Upper lobe of right lung (tissue), 1 donor: ENCODE measurements around the gene TANK. TPM values are rescaled to one million over a fixed set of nuclear protein-coding genes. Genes with fewer than 3 reads are reported as not detected.

Experiments
- ATAC-seq: fragments of 200-7000 bp; cut with Tn5 transposase; one replicate; pipeline ENCODE4 v1.9.1; 2020; ENCODE audit warnings: mild to moderate bottlenecking, moderate library complexity
- DNase-seq: peaks from one replicate; pipeline ENCODE4 v3.0.0-alpha.2; 2020
- H3K27ac ChIP-seq: fragments of 200-600 bp; one replicate; pipeline ENCODE4 v1.8.0; 2022
- H3K27me3 ChIP-seq: fragments of 200-600 bp; one replicate; pipeline ENCODE4 v1.8.0; 2022; ENCODE audit warnings: mild to moderate bottlenecking
- H3K36me3 ChIP-seq: fragments of 200-600 bp; one replicate; pipeline ENCODE4 v1.8.0; 2022
- H3K4me1 ChIP-seq: fragments of 200-600 bp; one replicate; pipeline ENCODE4 v1.8.0; 2022
- H3K4me3 ChIP-seq: fragments of 200-600 bp; one replicate; pipeline ENCODE4 v1.8.0; 2022; ENCODE audit warnings: mild to moderate bottlenecking
- H3K9me3 ChIP-seq: fragments of 200-600 bp; one replicate; pipeline ENCODE4 v1.8.0; 2022
- CTCF ChIP-seq: fragments of 200-600 bp; IDR thresholded peaks from one replicate; pipeline ENCODE4 v1.8.0; 2022; ENCODE audit warnings: antibody characterized with exemption
- intact Hi-C: fragments of 100-400 bp; cut with DNase I; formaldehyde crosslinking; loops from one replicate; pipeline ENCODE4 v1.11.0; 2022
- total RNA-seq: library from RNA; stranded (reverse); fragmentation: NEBNext Ultra II Directional; extraction: Animal tissue kit (Norgen Biotek cat#: 25700); gene quantifications from one replicate; pipeline ENCODE4 v1.2.1, GENCODE V29; 2021
- donor health status: DM: no; HTN: yes; CAD: no; lungs with severe emphysema.

Gene TANK
- total RNA-seq, 1 donor from 2014 or later, result 79.6 TPM

GRCh38 chr2:161158882-161159281 lies 1.3 kb upstream of the TANK start:
- intact Hi-C loops, result no loop called here
- no peaks in the 10 kb centered on the region for H3K9me3 ChIP-seq

GRCh38 chr2:161159456-161160225 lies 587 bp upstream of the TANK start:
- ATAC-seq, result no peak
- no peak for DNase-seq
- H3K4me3 ChIP-seq, result peak overlapping the region; percentile 90
- H3K27ac ChIP-seq, result peak overlapping the region; percentile 99
- peaks cover 15% of the 10 kb centered on the region for H3K36me3 ChIP-seq
- peaks cover 33% of the 10 kb centered on the region for H3K4me1 ChIP-seq
- H3K27me3 ChIP-seq, result no peaks in the 10 kb centered on the region
- no peaks in the 10 kb centered on the region for H3K9me3 ChIP-seq
- intact Hi-C loops, result no loop called here
- TF ChIP-seq CTCF, result no peak

More at GRCh38 chr2:161158882-161159281, 1.3 kb upstream of the TANK start:
- no peak overlapping the region for H3K4me3 ChIP-seq
- ATAC-seq (no peak), DNase-seq (no peak)
- H3K36me3 ChIP-seq, result peaks cover 8% of the 10 kb centered on the region
- peaks cover 26% of the 10 kb centered on the region for H3K4me1 ChIP-seq
- no peak overlapping the region for H3K27ac ChIP-seq
- no peaks in the 10 kb centered on the region for H3K27me3 ChIP-seq
- TF ChIP-seq CTCF, result no peak

GRCh38 chr2:161161074-161161706 lies 962 bp downstream of the TANK start:
- no peak for TF ChIP-seq CTCF
- ATAC-seq, result no peak
- peaks cover 47% of the 10 kb centered on the region for H3K4me1 ChIP-seq
- H3K9me3 ChIP-seq, result no peaks in the 10 kb centered on the region
- peak overlapping the region; percentile 99 for H3K27ac ChIP-seq
- no peak for DNase-seq
- H3K36me3 ChIP-seq, result peaks cover 15% of the 10 kb centered on the region
- H3K27me3 ChIP-seq, result no peaks in the 10 kb centered on the region
- intact Hi-C loops, result no loop called here
- peak overlapping the region; percentile 90 for H3K4me3 ChIP-seq

DNA sequence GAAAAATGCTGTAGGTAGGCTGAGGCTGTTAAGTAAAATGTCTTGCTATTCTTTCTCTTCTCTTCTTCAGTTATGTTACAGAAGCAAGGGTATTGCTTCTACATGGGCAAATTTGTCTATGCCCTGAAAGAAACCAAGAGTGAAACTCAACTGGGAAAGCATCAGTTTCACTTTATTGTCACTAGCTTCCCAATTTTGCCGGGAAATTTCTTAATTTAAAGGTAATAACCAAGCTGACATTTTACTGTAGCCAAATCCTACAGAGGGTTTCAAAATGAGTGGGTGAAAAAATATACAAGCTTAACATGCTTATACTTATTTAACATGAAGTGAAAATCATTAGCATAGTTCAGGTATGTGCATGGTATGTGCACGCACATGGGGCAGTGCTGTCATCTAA lies 3.2 kb downstream of the TANK start:
- TF ChIP-seq CTCF, result no peak
- Histone ChIP-seq H3K27ac (no peak overlapping the region), H3K4me3 (no peak overlapping the region), H3K9me3 (no peaks in the 10 kb centered on the region), H3K4me1 (peaks cover 58% of the 10 kb centered on the region), H3K36me3 (peaks cover 15% of the 10 kb centered on the region), H3K27me3 (no peaks in the 10 kb centered on the region)
- ATAC-seq (no peak), DNase-seq (no peak)
- intact Hi-C loops, result no loop called here

GRCh38 chr2:161164161-161164560 lies 3.9 kb downstream of the TANK start:
- TF ChIP-seq CTCF, result no peak
- Histone ChIP-seq H3K27ac (no peak overlapping the region), H3K4me1 (peaks cover 66% of the 10 kb centered on the region), H3K27me3 (no peaks in the 10 kb centered on the region), H3K36me3 (peaks cover 15% of the 10 kb centered on the region), H3K9me3 (no peaks in the 10 kb centered on the region), H3K4me3 (no peak overlapping the region)
- ATAC-seq (no peak), DNase-seq (no peak)
- intact Hi-C loops, result no loop called here
